ENCODE measurements around the gene PLD1.

The PLD1 gene

GRCh38 chr3:171838218-171838720 lies 28.0 kb upstream of the PLD1 start:
- DNase-seq (ENCODE audit: low read depth in 2 of 2), result no peak

GRCh38 chr3:171837698-171838097 lies 27.4 kb upstream of the PLD1 start:
- DNase-seq (ENCODE audit: low read depth in 2 of 2), result no peak

GRCh38 chr3:171836855-171837254 lies 26.6 kb upstream of the PLD1 start:
- no peak for DNase-seq (ENCODE audit: low read depth in 2 of 2)

- no peak for DNase-seq (ENCODE audit: low read depth in 2 of 2)
Observed at GRCh38 chr3:171835613-171836012, 25.3 kb upstream of the PLD1 start.

GRCh38 chr3:171835116-171835515 lies 24.8 kb upstream of the PLD1 start:
- no peak for DNase-seq (ENCODE audit: low read depth in 2 of 2)

GRCh38 chr3:171834461-171834801 lies 24.1 kb upstream of the PLD1 start:
- no peak for DNase-seq (ENCODE audit: low read depth in 2 of 2)

GRCh38 chr3:171833789-171834460 lies 23.6 kb upstream of the PLD1 start:
- no peak for DNase-seq (ENCODE audit: low read depth in 2 of 2)

GRCh38 chr3:171832989-171833388 lies 22.7 kb upstream of the PLD1 start:
- no peak for DNase-seq (ENCODE audit: low read depth in 2 of 2)

GRCh38 chr3:171831936-171832335 lies 21.7 kb upstream of the PLD1 start:
- no peak for DNase-seq (ENCODE audit: low read depth in 2 of 2)

GRCh38 chr3:171830518-171830875 lies 20.2 kb upstream of the PLD1 start:
- no peak for DNase-seq (ENCODE audit: low read depth in 2 of 2)

- no peak for DNase-seq (ENCODE audit: low read depth in 2 of 2)
Observed at GRCh38 chr3:171829841-171830517, 19.7 kb upstream of the PLD1 start.

GRCh38 chr3:171828902-171829770 lies 18.9 kb upstream of the PLD1 start:
- no peak for DNase-seq (ENCODE audit: low read depth in 2 of 2)

- DNase-seq (ENCODE audit: low read depth in 2 of 2), result no peak
Observed at GRCh38 chr3:171827836-171828458, 17.7 kb upstream of the PLD1 start.

GRCh38 chr3:171827385-171827784 lies 17.1 kb upstream of the PLD1 start:
- no peak for DNase-seq (ENCODE audit: low read depth in 2 of 2)

- DNase-seq (ENCODE audit: low read depth in 2 of 2), result no peak
Observed at GRCh38 chr3:171825222-171825828, 15.0 kb upstream of the PLD1 start.

- no peak for DNase-seq (ENCODE audit: low read depth in 2 of 2)
Observed at GRCh38 chr3:171824824-171825221, 14.5 kb upstream of the PLD1 start.

GRCh38 chr3:171824116-171824515 lies 13.8 kb upstream of the PLD1 start:
- no peak for DNase-seq (ENCODE audit: low read depth in 2 of 2)

GRCh38 chr3:171822431-171823106 lies 12.3 kb upstream of the PLD1 start:
- DNase-seq (ENCODE audit: low read depth in 2 of 2), result no peak

- no peak for DNase-seq (ENCODE audit: low read depth in 2 of 2)
Observed at GRCh38 chr3:171821778-171822358, 11.6 kb upstream of the PLD1 start.

GRCh38 chr3:171821044-171821443 lies 10.8 kb upstream of the PLD1 start:
- DNase-seq (ENCODE audit: low read depth in 2 of 2), result no peak
